CD4-positive, alpha-beta T cell treated with Interleukin-17A for 4 hours (primary cell): ENCODE measurements around the gene IQUB.
"Not testable (repeated sequence)": the region's sequence is repeated elsewhere in the genome, so short reads cannot be mapped to it uniquely, and the experiment has no call there.

ENCODE experiments used
- DNase-seq: peaks from one replicate; pipeline ENCODE4 v3.0.0-alpha.2; 2020; ENCODE audit warnings: mixed read lengths

IQUB gene

DNA sequence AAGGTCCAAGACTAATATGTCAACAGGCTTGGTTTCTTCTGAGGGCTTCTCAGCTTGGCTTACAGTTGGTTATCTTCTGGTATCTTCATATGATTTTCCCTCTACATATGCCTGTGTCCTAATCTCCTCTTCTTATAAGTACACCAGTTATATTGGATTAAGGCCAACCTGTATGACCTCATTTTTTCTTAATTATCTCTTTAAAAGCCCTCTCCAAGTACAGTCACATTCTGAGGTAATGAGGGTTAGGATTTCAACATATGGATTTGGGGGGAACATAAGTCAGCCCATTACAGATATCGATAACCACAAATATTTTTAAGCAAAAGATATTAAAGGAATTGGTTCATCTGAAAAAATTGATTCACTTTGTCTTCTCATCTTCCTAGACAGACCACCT is 49.2 kb downstream of the IQUB start:
- DNase-seq = no peak

DNA sequence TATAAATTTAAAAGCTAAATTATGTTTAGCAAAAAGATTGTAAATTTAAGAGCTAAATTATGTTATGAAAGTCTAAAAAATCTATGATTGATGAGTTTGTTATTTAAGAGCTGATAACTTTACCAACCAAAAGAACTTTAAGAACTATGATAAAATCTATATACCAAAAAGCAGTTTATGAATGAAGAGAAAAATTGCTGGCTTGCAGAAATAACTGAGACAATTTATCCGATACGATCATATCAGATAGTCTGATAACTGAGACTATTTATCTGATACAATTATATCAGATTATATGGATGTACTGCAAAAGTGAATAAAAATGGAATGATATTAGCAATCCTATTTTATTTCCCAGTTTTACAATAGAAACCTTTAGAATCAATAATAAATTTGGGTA is 50.2 kb downstream of the IQUB start:
- no peak for DNase-seq

DNA sequence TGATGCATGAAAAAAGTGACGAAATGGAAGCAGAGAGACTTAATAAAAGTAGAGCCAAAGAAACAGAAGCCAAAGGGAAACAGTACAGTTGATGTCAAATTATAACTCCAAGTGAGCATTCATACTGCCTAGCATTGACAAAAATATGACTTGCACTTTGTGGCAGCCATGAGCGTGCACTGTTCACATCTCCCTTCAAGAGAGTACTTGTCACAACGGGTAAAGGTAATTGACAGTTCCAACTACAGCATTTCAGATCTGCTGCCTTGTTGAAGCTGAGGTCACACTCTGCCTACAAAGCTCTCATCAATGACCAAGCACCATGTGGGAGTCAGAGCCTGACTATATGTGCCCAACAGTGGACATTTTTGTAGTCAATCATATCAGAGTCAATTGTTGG is 54.3 kb downstream of the IQUB start:
- no peak for DNase-seq

DNA sequence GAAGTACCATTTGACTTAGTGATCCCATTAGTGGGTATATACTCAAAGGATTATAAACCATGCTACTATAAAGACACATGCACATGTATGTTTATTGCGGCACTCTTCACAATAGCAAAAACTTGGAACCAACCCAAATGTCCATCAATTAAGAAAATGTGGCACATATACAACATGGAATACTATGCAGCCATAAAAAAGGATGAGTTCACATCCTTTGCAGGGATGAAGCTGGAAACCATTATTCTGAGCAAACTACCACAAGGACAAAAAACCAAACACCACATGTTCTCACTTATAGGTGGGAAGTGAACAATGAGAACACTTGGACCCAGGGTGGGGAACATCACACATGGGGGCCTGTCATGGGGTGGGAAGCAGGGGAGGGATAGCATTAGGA is 56.3 kb downstream of the IQUB start:
- DNase-seq = not testable (repeated sequence)

DNA sequence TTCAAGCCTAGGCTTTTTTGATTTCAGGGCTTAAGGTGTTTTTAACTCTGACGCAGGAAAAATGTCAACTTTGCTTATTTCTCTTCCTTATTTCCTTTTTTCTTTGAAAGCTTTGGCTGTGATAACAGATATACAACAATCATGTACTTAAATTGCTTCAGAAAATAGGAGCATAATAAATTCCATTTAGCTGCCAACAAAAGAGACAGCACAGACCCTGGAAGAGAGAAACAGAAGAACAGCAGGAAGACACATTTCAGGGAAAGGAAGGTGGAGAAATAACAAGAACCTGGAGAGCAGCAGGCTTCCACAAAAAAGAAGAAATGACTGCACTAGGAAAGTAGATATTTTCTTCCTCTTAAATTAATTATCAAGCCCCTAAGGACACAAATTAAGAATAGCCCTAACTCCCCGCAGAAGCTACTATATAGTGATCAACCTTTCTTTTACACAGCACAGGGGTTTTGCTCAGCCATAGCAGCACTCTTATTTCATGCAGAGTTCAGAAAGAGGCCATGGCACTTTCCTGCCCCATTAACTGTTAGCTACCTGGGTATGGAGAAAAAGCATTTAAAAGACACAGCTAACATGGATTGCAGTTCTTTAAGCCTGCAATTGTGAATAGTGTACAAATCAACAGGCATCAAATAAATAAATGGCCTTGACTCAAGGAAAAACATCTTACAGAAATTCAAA is 61.5 kb downstream of the IQUB start:
- no peak for DNase-seq

DNA sequence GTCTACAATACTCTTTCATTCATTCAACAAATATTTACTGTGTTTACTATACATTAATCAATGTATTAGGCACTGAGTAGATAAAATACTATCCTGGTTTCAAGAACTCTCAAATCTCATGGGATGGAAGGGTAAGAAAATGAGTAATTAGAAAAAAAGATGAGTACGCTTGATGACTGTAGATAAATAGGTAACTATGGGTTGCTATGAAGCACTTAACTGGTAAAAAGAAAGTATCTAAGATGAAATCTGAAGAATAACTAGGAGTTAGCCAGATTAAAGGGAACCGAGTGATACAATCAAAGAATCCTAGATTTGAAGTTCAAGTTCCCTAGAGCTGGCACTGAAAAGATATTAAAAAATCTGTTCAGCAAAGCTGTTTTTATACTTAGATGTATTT is 62.1 kb downstream of the IQUB start:
- no peak for DNase-seq

DNA sequence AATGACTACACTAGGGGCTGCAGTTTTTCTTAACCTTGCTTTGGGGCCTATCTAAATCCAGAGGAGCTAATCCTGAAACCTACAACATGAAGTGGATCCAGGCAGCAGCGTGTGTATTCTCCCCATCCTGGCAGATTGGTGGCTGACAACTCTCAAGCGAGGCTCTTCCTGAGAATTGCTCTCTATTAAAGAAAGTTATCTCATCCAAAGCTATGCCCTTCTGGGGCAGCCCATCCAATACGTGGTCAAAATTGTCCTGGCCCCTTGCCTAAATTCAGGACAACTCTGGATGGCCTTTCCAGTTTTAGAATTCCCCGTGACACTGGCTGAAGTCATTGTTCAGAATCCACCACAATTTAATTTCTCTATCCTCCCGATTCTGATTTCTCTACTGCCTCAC is 66.1 kb downstream of the IQUB start:
- DNase-seq = no peak

DNA sequence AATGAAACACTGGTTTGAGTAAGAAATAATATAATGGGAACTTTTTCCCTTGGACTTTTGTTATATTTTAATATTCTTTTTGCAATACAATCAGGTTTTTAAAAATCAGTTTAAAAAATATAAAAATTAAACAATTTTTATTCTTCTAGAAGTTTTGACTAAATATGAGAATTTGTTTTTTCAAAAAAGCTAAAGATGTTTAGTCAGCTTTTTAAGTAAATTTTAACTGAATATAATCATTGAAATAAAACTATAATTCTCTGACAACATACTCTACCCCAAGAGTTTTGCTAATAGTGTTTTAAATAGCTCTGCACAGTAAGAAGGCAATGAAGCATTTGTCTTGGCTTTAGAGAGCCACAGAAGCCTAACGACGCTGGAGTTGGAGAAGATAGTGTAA is 70.5 kb downstream of the IQUB start:
- DNase-seq = no peak

DNA sequence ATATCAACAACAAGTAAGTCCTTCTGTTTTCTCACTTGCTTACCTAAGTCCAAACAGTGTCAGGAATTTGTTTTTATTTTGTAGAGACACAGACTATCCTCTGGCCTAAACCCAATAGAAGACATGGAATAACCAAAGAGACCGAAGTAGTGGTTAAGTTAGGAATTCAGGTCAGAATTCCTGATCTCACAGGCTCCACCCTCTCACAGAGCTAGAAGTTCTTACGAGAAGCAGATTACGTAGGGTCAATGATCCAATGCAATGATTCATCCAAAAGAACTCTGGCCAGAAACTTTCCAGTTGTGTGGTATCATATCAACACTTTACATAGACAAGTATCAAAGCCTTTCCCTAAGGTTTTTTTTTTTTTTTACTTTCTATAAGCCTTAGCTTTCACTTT is 73.8 kb downstream of the IQUB start:
- DNase-seq = no peak

DNA sequence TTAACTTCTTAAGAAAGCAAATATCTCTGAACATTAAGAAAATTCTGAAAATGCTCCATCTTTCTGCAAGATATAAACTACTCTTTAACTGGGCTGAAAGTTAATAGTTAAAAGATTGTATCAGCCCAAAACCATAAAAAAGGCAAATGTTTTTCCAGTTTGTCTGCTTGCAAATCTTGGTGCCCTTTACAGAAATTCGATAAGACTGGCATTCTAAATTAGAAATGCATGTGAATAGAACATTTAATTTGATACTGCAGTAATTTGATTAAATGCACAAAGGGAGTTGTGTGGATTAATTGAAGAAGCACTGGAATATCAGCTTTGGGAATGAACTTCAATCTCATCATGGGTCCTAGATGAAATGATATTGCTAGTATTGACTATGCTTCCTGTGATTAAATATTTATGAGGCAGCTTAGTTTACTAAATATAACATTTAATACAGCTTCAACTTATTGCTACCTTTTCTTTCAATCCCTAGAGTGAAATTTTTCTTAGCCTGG is 78.4 kb downstream of the IQUB start:
- DNase-seq = no peak

DNA sequence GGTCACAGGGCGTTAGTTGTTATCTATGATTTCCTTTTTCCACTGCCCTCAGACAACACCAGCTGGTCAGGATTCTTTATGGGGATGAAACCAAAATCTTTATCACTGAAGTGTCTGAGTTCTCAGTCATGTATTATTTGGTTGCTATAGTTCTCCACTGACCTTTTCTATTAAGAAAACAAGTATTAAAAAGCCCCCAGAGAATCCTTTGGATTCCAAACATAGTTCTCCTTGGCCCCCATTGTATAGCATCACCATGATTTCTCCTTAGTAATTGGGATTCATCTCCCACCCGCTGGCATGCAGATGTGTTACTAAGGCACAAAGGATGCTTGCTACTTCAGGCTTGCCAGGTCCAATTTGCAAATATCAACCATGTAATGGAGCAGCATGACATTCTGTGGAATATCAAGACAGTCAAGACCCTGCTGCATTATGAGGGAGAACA is 94.3 kb downstream of the IQUB start:
- DNase-seq = no peak

DNA sequence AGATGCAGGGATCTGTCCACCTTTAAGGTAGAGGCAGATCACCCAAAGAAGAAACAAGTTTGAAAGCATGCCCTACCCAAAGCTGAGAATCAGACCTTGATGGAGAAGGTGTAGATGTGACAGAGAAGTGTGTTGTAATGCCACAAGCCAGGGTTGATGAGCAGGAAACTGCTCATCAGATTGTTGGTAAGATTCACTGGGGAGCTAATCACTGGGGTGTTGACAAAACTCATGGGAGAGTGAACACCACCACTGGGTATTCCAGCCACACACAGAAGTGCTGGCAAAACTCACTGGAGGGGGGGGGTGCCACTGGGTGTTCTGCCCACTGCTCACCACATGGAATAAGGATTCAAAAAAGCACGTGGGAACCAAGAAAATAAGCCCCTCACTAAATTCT is 95.2 kb downstream of the IQUB start:
- no peak for DNase-seq

DNA sequence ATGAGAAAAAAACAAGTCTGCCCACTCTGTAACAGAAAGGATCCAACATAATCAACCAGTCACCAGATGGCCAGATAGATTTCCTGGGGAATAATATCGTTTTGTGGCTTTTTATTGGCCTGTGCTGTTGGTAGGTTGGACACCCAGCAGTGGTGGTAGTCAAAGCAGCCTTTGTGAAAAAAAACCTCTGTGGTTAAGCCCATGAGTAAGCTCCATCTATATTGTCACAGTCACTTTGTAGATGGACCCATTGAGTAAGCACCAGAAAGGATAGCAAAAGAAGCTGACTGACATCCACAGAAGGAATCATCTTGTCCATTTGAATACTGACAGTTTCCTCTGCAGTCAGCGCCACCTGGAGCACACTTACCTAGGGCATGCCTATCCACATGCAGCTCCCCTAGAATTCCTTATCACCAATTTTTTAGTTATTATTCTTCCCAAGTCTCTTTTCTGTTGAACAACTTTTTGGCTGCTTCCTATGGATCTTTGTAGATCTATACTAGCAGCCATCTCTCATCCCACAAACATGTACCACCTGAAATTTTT is 96.9 kb downstream of the IQUB start:
- no peak for DNase-seq

DNA sequence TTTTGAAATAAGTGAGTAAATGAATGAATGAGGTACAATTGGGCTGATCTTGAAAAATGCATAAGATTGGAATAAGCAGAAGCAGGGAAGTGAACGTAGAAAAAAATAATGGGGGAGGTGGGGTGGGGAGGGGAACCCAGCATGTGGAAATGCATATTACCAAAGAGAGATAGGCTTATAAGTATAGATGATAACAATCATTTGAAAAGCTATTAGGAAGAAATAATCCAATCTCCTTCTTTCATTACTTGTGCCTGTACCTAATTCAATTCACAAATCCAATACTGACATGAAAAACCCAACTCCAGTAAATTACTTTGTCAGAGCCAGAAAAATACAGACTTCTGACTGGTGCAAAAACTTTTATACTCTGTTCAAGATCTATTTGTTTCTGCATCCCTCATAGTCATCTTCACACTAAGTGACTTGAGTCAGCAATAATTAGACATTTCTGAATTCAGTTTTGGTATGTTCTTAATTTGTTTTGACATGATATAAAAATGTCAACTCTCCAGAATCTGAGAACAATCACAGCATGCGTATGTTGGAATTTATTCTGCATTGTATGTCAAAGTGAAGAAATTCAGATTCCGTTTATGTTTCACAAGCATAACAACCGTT is 99.2 kb downstream of the IQUB start:
- DNase-seq = no peak

DNA sequence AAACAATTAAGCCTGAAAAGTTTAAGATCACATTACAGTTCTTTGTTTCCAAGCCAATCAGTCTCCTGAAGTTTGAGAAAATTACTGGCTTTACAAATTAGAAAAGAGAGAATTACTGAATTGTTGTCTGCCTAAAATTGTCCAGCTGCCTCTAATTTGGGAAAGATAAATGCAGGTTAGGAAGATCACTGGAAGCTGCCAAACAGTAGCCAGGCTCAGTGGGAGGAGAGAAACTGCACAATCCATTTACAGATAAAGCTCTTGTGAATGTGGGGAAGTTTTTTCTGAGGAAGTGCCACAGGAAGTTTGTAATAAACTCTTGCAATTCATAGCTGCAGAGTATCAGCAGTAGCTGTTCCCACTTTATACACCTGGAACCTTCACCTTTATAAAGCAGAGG is 100.7 kb downstream of the IQUB start:
- DNase-seq = no peak

DNA sequence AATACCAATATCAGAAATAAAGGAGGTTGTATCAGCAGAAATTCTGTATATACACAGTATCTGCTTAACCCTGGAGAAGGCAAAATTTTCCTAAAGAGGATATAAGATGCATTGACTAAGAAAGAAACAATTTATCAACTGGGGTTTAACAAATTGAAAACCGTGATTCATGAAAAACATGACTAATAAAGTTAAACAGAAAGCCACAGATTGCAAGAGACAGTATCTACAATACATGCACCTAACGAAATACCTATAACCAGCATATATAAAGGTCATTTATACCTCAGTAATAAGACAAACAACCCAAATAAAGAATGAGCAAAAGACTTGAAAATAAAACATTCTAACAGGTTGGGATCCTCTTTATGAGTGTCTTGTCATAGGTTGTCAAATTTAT is 101.8 kb downstream of the IQUB start:
- no peak for DNase-seq

DNA sequence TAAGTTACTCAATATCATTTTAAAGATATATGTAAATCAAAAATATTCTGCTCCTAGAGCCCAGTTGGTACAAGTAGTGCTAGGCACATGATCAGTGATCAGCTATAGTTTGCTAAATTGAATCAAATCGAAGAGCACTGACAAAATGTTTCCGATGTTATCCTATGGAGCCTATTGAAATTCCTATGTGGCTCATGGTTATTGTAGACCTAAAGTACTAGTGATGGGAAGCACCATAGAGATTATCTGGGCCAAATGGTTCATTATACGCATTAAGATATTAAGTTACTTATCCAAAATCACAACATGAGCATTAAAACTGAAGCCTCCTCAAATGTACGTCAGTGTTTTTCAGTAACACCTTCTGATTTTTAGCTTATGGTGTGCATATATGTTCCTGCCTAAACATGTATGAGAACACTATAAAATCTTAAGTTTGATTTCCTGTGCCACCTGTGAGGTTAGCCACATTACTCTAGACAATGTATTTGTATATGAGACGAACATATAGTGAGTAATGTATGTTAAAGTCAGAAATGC is 103.2 kb downstream of the IQUB start:
- no peak for DNase-seq

DNA sequence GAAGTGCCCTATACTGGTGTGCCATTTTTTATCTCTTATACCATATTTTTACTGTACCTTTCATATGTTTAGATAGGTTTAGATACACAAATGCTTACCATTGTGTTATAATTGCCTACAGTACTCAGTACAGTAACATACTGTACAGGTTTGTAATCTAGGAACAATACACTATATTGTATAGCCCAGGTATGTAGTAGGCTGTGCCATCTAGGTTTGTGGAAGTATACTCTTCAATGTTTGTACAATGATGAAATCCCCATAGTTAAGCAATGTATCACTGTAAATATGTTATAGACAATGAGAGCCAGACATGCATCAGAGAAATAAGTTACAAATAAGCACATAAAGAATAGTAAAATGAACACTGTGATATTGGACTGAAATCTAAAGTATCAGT is 109.1 kb downstream of the IQUB start:
- no peak for DNase-seq

DNA sequence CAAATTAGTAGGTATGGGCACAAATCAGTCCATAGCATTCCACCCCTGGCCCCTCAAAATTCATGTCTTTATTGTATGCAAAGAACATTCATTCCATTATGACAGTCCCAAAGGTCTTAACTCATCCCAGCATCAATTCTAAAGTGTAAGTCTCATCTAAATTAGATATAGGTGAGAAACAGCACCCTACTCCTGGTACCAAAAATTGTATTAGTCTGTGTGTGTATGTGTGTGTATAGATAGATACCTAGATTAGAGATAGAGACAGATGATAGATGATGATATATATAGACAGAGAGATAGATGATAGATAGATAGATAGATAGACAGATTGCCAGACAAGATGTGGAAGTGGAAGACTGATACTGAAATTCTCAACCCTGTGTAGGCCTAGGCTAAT is 109.9 kb downstream of the IQUB start:
- DNase-seq = no peak

DNA sequence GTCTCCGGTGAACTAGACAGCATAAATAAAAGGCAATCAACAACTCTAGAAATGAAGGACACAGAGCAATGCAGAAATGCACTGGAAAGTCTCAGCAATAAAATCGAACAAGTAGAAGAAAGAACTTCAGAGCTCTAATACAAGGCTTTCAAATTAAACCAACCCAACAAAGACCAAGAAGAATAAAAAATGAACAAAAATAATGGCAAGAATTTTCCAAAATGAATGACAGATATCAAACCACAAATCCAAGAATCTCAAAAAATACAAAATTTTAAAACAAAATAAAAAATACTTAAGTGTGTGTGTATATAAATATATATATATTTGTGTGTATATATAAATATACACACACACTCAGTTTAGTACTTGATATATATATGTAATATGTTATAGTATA is 110.8 kb downstream of the IQUB start:
- DNase-seq = no peak

DNA sequence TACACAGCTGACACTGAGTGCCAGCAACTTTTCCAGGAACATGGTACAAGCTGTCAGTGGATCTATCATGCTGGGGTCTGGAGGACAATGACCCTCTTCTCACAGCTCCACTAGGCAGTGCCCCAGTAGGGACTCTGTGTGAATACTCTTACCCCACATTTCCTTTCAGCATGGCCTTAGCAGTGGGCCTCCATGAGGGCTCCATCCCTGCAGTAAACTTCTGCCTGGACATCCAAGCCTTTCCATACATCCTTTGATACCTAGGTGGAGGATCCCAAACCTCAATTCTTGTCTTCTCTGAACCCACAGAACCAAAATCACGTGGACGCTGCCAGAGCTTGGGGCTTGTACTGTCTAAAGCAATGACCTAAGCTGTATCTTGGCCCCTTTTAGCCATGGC is 116.8 kb downstream of the IQUB start:
- DNase-seq = no peak

DNA sequence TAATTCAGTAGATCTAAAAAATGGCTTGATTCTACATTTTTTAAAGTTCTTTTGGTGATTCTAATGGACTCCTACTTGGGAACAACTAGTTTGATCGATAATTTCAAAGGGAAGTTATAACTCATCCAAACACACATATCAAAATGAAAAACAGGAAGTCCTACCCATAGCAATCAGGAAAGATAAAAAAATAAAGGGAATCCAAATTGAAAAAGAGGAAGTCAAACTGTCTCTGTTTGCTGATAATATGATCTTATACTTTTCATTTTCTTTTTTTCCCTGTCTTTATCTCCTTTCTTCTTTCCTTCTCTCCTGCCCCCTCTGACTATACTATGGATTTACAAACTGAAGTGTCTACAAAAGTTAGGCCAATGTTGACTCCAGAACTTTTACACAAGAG is 118.8 kb downstream of the IQUB start:
- DNase-seq = no peak

DNA sequence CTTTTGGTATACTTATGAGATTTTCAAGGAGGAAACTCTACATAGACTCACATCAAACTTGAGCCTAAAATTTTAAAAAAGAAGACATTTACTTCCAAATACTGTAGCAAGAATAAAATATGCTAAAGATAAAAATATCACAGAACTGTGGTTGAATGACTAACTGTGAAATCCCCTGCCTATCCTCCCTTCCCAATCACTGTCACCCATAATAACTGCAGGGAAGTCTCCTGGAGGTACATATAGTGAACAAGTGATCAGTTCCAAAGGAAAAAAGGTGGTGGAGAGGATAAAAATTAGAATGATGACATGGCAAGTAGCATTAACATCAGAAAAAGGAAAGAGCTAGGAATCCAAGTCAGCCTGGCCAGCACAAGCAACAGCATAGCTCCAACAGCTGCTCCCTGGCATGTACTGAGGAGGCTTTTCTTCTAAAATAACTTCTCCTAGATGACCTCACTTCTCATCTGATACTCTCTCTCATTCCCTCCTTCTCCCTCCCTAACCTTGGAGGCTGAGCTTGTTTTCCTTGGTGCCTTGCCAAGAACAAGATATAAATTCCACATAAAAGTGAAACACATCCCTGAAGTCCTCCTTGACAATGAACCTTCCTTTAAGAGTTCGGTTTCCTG is 124.0 kb downstream of the IQUB start:
- no peak for DNase-seq

DNA sequence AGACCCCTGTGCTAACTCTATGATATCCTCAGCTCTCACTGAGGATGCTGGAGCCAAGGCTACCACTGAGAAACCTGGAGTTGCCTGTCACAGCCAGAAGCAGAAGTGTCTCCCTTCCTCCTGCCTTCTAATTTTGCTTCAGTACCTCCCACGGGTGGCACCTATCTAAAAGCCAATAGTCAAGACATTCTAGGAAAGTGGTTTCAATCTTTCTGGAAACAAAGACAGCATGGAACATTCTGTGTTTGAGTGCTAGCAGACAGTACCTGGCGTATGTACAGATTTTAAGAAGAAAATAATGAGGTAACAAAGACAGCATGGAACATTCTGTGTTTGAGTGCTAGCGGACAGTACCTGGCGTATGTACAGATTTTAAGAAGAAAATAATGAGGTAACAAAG is 126.4 kb downstream of the IQUB start:
- DNase-seq = not testable (repeated sequence)
